Mesothelial cell of epicardium (in vitro differentiated cells): Measurements from ENCODE around the gene NQO2. TPM values are rescaled to one million over a fixed set of nuclear protein-coding genes. Genes with fewer than 3 reads are reported as not detected.
"Not testable (repeated sequence)": the region's sequence is repeated elsewhere in the genome, so short reads cannot be mapped to it uniquely, and the experiment has no call there.

Experiments used
- DNase-seq, 2 experiments: peaks; one replicate each; pipeline ENCODE4 v3.0.0; 2021; ENCODE audit warnings: low spot score in 2 of 2; ENCODE audit not compliant: unreplicated experiment in 2 of 2
- H3K27ac Mint-ChIP-seq: 2 replicates; pipeline ENCODE4 v1.8.0; 2021; ENCODE audit warnings: mixed read lengths
- H3K27me3 Mint-ChIP-seq: 2 replicates; pipeline ENCODE4 v1.8.0; 2021; ENCODE audit warnings: low read depth, mixed read lengths
- H3K36me3 Mint-ChIP-seq: 2 replicates; pipeline ENCODE4 v1.8.0; 2021; ENCODE audit warnings: mixed read lengths
- H3K4me1 Mint-ChIP-seq: 2 replicates; pipeline ENCODE4 v1.8.0; 2021; ENCODE audit warnings: mixed read lengths
- H3K4me3 Mint-ChIP-seq: 2 replicates; pipeline ENCODE4 v1.8.0; 2021; ENCODE audit warnings: mild to moderate bottlenecking, moderate library complexity, mixed read lengths
- H3K9me3 Mint-ChIP-seq: 2 replicates; pipeline ENCODE4 v1.8.0; 2021; ENCODE audit warnings: mixed read lengths
- total RNA-seq: library from RNA; stranded (reverse); gene quantifications from 3 replicates; pipeline ENCODE4 v1.2.1, GENCODE V29; 2021
- TF ChIP-seq, protein P1 (sequence below): fragments of 200-600 bp; sonication (generic); IDR thresholded peaks from one replicate; pipeline ENCODE4 v1.5.0; 2021; ENCODE audit warnings: antibody characterized with exemption; ENCODE audit not compliant: unreplicated experiment

Gene NQO2
- total RNA-seq, 1 donor from 2014 or later = 18.7 TPM

DNA sequence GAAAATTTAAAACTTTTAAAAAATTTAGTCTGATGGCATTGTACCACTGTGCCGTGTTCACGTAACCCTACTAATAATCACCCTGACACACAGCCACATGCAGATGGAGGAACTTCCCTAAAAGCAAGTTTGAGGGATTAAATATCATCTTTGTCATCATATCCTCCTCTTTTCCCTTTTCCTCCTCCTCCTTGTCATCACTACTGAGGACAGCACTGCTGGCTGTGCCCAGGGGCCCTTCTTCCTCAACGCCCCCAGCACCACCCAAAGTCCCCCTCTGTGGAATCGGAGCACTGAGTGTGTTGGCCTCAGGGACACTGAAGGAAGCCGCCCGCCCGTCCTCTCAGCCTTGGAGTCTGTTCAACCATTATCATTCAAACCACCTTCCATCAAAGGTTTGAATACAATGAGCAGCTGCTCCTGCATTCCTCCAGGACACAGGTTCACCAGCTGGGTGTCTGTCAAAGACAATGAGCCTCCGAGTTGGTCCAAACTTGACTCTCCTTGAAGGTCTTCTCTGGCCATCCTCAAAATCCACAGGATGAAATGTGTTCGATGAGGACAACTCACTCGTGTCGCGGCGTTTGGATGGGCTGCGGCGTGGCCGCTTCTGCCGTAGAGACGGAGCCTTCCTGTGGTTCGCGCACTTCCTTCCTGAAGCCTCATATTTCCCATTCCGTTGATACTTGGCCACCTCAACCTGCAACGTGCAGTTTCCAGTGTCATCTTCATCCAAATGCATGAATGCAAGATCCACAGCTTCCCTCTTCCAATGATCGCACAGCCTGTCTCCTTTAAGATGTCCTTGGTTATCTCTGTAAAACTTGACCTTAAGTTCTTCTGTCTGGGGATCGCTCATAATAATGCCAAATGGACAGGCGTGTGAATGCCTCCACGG lies 23.3 kb downstream of the NQO2 start:
- Mint-ChIP-seq H3K9me3 (peaks cover 14% of the 10 kb centered on the region), H3K4me3 (no peak overlapping the region), H3K36me3 (peaks cover 22% of the 10 kb centered on the region), H3K27ac (no peak overlapping the region), H3K4me1 (peaks cover 6% of the 10 kb centered on the region), H3K27me3 (no peaks in the 10 kb centered on the region)
- DNase-seq = peak in 1 of 2 experiments; percentile 19
- TF ChIP-seq, protein P1, sequence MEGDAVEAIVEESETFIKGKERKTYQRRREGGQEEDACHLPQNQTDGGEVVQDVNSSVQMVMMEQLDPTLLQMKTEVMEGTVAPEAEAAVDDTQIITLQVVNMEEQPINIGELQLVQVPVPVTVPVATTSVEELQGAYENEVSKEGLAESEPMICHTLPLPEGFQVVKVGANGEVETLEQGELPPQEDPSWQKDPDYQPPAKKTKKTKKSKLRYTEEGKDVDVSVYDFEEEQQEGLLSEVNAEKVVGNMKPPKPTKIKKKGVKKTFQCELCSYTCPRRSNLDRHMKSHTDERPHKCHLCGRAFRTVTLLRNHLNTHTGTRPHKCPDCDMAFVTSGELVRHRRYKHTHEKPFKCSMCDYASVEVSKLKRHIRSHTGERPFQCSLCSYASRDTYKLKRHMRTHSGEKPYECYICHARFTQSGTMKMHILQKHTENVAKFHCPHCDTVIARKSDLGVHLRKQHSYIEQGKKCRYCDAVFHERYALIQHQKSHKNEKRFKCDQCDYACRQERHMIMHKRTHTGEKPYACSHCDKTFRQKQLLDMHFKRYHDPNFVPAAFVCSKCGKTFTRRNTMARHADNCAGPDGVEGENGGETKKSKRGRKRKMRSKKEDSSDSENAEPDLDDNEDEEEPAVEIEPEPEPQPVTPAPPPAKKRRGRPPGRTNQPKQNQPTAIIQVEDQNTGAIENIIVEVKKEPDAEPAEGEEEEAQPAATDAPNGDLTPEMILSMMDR = no peak

DNA sequence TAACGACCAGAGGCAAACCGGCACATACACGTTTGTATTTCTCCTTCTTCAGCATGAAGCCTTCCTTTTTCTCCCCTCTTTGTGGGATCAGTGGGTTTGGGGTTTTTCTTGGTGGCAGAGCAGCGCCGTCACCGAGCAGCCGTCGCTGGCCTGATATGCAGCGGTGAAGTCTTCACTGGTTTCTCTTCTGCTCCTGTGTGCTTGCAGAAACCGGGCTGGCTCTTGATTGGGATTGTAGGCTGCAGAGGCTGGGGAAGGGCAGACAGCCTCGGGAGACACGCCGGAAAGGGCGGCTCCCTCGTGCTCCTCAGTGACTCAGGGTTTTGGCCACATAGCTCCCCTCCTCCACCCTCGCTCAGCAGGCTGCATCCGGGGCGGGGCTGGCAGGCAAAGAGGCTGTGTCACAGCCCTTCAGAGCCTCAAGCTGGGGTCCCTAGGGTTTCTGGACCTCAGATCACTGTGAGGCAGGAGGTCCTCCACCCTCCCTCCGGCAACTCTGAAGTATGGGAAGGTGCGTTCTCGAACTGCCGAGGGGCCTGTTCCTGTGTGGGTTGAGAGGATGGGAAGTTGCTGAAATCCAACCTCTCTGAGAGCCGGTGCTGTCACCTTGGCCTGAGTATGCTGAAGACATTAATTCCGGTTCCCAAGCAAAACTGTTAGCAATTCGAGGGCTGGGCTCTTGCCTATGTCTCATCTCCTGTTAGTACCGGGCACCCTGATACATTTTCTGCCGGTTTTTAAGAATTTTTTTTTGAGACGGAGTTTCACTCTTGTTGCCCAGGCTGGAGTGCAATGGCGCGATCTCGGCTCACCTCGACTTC lies 24.2 kb downstream of the NQO2 start:
- H3K36me3 Mint-ChIP-seq = peaks cover 22% of the 10 kb centered on the region
- peaks cover 6% of the 10 kb centered on the region for H3K4me1 Mint-ChIP-seq
- H3K4me3 Mint-ChIP-seq = no peak overlapping the region

DNA sequence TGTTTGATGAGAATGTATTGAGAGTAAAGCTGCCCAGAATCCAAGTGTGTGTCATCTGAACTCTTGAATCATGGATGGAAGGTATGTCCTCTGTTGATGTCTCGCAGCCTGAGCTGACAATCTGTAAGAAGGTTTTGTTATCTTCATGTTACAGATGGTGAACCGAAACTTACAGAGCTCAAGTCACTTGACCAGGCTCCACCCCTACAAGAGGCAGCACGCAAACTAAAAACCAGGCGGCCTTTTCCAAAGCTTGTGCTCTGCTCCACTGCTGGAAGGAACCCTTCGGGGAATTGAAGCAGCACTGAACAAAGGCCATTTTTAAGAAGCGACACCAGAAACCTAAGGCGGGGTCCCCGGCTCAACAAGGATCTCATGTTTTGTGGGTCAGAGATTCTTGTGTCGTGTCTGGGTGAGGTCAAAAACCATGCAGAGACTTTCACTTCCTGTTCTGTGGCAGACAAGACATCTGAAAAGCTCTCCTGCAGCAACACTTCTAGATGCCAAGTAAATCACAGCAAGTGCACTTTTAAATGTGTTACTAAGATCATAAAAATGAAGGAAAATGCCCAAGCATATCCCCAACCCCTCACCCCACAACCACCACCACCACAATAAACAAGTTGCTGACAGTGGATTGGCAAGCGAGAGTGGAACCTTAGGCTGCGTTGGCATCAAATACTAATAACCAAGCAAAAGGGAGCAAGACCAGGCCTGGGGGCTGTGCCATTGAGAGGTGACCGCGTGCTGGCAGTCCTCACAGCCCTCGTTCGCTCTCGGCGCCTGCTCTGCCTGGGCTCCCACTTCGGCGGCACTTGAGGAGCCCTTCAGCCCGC lies 27.3 kb downstream of the NQO2 start:
- Mint-ChIP-seq H3K27ac (no peak overlapping the region), H3K27me3 (no peaks in the 10 kb centered on the region), H3K4me3 (no peak overlapping the region), H3K4me1 (peaks cover 6% of the 10 kb centered on the region), H3K36me3 (peaks cover 7% of the 10 kb centered on the region), H3K9me3 (peaks cover 5% of the 10 kb centered on the region)
- peak in 1 of 2 experiments; percentile 30 for DNase-seq
- TF ChIP-seq, protein P1 = no peak

More for the DNA sequence above, 24.2 kb downstream of the NQO2 start:
- DNase-seq = peak in 1 of 2 experiments; percentile 22
- Mint-ChIP-seq H3K27me3 (no peaks in the 10 kb centered on the region), H3K9me3 (peaks cover 14% of the 10 kb centered on the region), H3K27ac (no peak overlapping the region)
- TF ChIP-seq, protein P1 = no peak

DNA sequence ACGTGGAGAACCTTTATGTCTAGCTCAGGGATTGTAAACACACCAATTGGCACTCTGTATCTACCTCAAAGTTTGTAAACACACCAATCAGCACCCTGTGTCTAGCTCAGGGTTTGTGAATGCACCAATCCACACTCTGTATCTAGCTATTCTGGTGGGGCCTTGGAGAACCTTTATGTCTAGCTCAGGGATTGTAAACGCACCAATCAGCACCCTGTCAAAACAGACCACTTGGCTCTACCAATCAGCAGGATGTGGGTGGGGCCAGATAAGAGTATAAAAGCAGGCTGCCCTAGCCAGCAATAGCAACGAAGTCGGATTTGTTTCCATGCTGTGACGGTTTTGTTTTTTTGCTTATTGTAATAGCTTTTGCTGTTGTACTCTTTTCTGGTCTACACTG lies 28.5 kb downstream of the NQO2 start:
- not testable (repeated sequence) for H3K4me1 Mint-ChIP-seq, H3K36me3 Mint-ChIP-seq, H3K27ac Mint-ChIP-seq, H3K9me3 Mint-ChIP-seq, DNase-seq, H3K4me3 Mint-ChIP-seq, H3K27me3 Mint-ChIP-seq

DNA sequence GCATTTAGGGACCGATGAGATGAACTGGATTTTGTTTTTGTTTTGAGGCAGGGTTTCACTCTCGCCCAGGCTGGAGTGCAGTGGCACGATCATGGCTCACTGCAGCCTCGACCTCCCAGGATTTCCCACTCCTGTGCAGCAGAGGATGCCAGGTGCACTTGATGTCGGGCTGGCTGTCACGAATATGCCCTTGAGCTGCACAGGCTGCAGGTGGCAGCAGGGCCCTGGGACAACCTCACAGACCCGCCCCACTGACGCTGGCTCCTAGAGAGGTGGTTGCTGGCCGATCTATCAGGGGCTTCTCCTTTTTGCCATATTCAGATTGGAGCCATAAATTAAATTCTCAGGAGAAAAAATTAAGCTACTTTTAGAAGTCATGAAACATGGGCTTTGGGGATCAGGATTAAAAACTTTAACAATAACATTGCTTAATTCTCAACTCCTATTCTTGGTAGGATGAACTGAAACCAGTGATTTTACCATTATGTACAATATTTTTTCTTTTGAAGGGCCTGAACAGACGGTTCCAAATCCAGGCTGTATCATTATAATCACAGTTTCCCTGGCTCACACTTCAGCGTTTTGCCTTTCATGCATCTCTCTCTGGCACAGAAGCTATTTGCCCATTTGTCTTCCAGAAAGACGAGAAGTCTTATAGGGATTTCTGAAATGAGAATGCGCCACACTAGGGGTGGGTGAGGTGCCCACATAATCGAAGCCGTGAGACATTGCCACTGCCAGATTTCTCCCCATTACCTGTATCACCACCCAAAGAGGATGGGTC lies 32.4 kb downstream of the NQO2 start:
- DNase-seq = no peak
- Mint-ChIP-seq H3K27ac (no peak overlapping the region), H3K36me3 (no peaks in the 10 kb centered on the region), H3K4me3 (no peak overlapping the region), H3K4me1 (no peaks in the 10 kb centered on the region), H3K27me3 (no peaks in the 10 kb centered on the region), H3K9me3 (peaks cover 16% of the 10 kb centered on the region)
- TF ChIP-seq, protein P1 = no peak
